ENCODE results near the gene AFF1.

- TF ChIP-seq EZH2 (IDR thresholded peaks at IDR 0.05; ENCODE audit: insufficient read depth, low read length) (no peak), CTCF (IDR thresholded peaks at IDR 0.05; ENCODE audit: insufficient read depth, low read depth, low read length) (no peak)
Measured at GRCh38 chr4:87117051-87117731, 182.4 kb downstream of the AFF1 start.
